Activated CD8-positive, alpha-beta T cell treated with anti-CD3 and anti-CD28 coated beads, Interleukin-2, amount 10 ng/mL, durations not matched to agents 7 days and 5 days (primary cell): ENCODE data around the gene TSPEAR. TPM values are rescaled to one million over a fixed set of nuclear protein-coding genes. Genes with fewer than 3 reads are reported as not detected.
A peak's percentile ranks its signal among the peaks of the same experiment; 100 is the strongest.
"Not testable (repeated sequence)": the region's sequence is repeated elsewhere in the genome, so short reads cannot be mapped to it uniquely, and the experiment has no call there.

Source experiments
- ATAC-seq: fragments of 150-1000 bp; cut with Tn5 transposase; one replicate; pipeline ENCODE4 v1.10.0; 2021; ENCODE audit warnings: moderate library complexity
- CTCF ChIA-PET: fragments of 350-600 bp; sonication (Branson Sonifier 250); formaldehyde crosslinking; loops from one replicate; lab custom pipeline; 2021; ENCODE audit warnings: antibody characterized with exemption; lab: Charles Lee
- POLR2A ChIA-PET: fragments of 350-600 bp; sonication (Branson Sonifier 250); formaldehyde crosslinking; loops from one replicate; lab custom pipeline; 2021; ENCODE audit warnings: antibody characterized with exemption; lab: Charles Lee
- DNase-seq: peaks from one replicate; pipeline ENCODE4 v3.0.0-alpha.2; 2020
- H3K27ac Mint-ChIP-seq: one replicate; pipeline ENCODE4 v1.8.0; 2021; ENCODE audit warnings: mild to moderate bottlenecking, mixed read lengths
- H3K27me3 Mint-ChIP-seq: one replicate; pipeline ENCODE4 v1.8.0; 2021; ENCODE audit warnings: low read depth, mixed read lengths
- H3K36me3 Mint-ChIP-seq: one replicate; pipeline ENCODE4 v1.8.0; 2021; ENCODE audit warnings: low read depth, mixed read lengths
- H3K4me1 Mint-ChIP-seq: one replicate; pipeline ENCODE4 v1.8.0; 2021; ENCODE audit warnings: low read depth, mixed read lengths
- H3K4me3 Mint-ChIP-seq: one replicate; pipeline ENCODE4 v1.8.0; 2021; ENCODE audit warnings: mild to moderate bottlenecking, mixed read lengths
- H3K9me3 Mint-ChIP-seq: one replicate; pipeline ENCODE4 v1.8.0; 2022; ENCODE audit warnings: mixed read lengths; ENCODE audit not compliant: insufficient read depth
- total RNA-seq, 2 experiments: library from RNA; stranded (reverse); gene quantifications; one replicate each; pipeline ENCODE4 v1.2.3, GENCODE V29; 2021

The TSPEAR gene
- total RNA-seq, 2 experiments from 2014 or later, result not detected

DNA sequence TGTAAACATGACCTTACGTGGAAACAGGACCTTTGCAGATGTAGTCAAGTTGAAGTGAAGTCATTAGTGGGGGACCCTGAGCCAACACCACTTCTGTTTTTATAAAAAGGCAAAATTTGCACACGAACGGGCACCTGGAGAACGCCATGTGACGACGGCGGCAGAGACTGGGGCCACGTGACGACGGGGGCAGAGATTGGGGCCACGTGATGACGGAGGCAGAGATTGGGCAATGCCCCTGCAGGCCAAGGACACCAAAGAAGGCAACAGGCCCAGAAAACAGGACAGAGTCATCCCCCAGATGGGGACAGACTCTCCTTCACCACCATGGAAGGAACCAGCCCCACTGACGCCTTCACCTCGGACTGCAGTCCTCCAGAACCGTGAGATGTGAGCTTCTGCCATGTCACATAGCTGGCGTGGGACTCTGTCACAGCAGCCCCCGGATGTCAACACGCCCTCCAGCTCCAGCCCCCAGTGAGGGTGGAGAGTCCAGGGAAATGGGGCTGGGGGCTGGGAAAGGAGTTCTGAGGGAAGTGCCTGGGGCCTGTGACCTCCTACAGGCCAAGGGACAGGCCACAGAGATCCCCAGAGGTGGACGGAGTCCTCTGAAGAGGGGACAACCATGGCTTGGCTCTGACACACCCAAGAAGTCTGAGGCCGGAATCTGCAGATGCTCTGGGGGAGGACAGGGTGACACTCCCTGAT is 61.0 kb downstream of the TSPEAR start:
- no peaks in the 10 kb centered on the region for H3K27me3 Mint-ChIP-seq
- no peak overlapping the region for H3K4me3 Mint-ChIP-seq
- DNase-seq (peak; percentile 3), ATAC-seq (no peak)
- H3K36me3 Mint-ChIP-seq, result peaks cover 21% of the 10 kb centered on the region
- POLR2A ChIA-PET, result no interaction called here
- peaks cover 24% of the 10 kb centered on the region for H3K4me1 Mint-ChIP-seq
- CTCF ChIA-PET, result interaction anchor here (0.7 kb wide), 1 partner anchor 143 kb away, joined by 3 read pairs; no protein-coding TSS in a partner anchor
- H3K9me3 Mint-ChIP-seq, result peaks cover 13% of the 10 kb centered on the region
- peak overlapping the region; percentile 40 for H3K27ac Mint-ChIP-seq

DNA sequence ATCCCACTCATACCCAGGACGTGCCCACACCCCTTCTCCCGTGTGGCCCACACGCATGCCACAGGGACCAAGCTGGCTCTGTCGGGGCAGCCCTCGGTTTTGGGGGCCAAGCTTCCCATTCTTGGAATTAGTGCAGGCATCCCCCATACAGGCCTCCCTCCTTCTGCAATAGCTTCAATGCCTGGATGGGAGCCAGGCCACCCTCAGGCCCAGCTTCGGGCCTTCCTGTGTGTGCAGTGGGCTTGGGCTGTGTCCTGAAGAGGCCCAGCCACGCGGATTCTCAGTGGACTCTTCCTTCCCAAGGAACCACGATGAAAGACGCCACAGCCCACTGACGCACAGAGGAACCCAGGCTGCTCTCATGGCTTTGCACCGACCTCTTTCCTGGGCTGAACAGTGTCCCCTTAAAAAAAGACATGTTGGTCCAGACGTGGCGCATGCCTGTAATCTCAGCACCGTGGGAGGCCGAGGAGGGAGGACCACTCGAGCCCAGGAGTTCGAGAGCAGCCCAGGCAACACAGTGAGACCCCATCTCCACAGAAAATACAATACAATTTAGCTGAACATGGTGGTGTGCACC is 61.8 kb downstream of the TSPEAR start:
- Mint-ChIP-seq H3K27me3 (no peaks in the 10 kb centered on the region), H3K4me3 (no peak overlapping the region), H3K9me3 (peaks cover 19% of the 10 kb centered on the region), H3K4me1 (peaks cover 16% of the 10 kb centered on the region), H3K36me3 (peaks cover 19% of the 10 kb centered on the region), H3K27ac (no peak overlapping the region)
- ATAC-seq (no peak), DNase-seq (peak; percentile 14)
- ChIA-PET CTCF (no interaction called here), POLR2A (no interaction called here)

DNA sequence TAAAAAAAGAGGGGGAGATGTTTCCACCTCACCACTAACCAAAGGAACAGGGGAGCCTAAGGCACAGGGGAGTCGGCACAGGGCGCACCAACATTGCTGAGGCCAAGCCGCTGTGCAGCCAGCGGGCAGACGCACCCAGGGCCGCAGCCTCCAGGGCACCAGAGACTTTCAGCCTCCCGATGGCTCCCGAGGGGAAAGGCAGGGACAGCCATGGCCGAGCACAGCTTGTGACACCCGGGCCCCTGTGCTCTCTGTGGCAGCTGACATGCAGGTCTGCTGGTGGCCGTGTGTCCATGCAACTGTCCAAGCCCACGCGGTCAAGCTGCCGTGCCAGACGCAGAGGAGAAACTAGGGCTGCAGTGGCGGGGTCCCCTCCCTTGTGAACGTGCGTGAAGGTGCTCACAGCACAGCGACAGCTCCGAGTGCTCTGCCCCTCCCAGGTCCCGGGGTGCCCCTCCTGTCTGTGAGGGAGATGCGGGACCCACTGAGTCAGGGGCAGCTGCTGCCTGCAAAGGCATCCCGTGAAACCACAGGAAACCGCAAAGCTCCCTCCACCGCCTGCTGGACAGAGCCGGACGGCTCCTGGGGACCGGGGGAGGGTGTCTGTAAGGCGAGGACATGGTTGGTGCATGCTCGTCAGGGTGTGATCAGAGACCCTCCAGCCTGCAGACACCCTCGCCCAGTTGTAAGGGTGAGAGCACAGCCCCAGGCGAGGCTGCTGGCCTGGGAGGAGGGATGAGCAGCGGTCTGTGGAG is 62.6 kb downstream of the TSPEAR start:
- H3K4me1 Mint-ChIP-seq, result peaks cover 8% of the 10 kb centered on the region
- H3K36me3 Mint-ChIP-seq, result peaks cover 16% of the 10 kb centered on the region
- no peak for ATAC-seq
- peaks cover 22% of the 10 kb centered on the region for H3K9me3 Mint-ChIP-seq
- no peak overlapping the region for H3K27ac Mint-ChIP-seq
- ChIA-PET CTCF (no interaction called here), POLR2A (no interaction called here)
- no peaks in the 10 kb centered on the region for H3K27me3 Mint-ChIP-seq
- no peak overlapping the region for H3K4me3 Mint-ChIP-seq
- peak; percentile 16 for DNase-seq

DNA sequence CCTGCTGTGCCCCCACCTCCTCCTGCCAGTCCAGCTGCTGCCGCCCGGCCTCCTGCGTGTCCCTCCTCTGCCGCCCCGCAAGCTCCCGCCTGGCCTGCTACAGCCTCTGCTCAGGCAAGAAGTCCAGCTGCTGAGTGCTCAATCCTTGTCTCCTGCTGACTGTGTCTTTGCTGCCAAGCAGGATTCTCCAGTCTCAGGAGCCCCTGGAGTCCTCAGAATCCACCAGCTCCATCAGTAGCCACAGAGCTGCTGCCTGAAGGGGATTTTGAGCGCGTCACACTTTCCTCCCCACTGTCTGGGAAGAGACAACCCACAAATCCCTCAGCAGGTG is 64.2 kb downstream of the TSPEAR start:
- peak overlapping the region; percentile 60 for H3K27ac Mint-ChIP-seq
- peaks cover 26% of the 10 kb centered on the region for H3K9me3 Mint-ChIP-seq
- H3K4me3 Mint-ChIP-seq, result no peak overlapping the region
- peaks cover 4% of the 10 kb centered on the region for H3K4me1 Mint-ChIP-seq
- ChIA-PET CTCF (interaction anchor here (1.1 kb wide), 1 partner anchor 11 kb away, joined by 3 read pairs; no protein-coding TSS in a partner anchor), POLR2A (no interaction called here)
- DNase-seq (peak; percentile 16), ATAC-seq (no peak)
- H3K27me3 Mint-ChIP-seq, result no peaks in the 10 kb centered on the region
- H3K36me3 Mint-ChIP-seq, result peaks cover 10% of the 10 kb centered on the region

DNA sequence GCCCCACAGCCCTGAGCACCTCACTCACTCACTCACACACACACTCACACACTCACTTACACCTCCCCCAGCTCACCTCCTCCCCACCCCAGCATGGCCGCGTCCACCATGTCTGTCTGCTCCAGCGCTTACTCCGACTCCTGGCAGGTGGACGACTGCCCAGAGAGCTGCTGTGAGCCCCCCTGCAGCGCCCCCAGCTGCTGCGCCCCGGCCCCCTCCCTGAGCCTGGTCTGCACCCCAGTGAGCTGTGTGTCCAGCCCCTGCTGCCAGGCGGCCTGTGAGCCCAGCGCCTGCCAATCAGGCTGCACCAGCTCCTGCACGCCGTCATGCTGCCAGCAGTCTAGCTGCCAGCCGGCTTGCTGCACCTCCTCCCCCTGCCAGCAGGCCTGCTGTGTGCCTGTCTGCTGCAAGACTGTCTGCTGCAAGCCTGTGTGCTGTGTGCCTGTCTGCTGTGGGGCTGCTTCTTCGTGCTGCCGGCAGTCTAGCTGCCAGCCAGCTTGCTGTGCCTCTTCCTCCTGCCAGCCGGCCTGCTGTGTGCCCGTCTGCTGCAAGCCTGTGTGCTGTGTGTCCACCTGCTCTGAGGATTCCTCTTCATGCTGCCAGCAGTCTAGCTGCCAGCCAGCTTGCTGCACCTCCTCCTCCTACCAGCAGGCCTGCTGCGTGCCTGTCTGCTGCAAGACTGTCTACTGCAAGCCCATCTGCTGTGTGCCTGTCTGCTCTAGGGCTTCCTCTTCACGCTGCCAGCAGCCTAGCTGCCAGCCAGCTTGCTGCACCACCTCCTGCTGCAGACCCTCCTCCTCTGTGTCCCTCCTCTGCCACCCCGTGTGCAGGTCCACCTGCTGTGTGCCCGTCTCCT is 64.8 kb downstream of the TSPEAR start, which contains the start of gene KRTAP10-11:
KRTAP10-11 (plus strand) TSS at position 49 of the 856 bp plus-strand sequence; CDS start at position 94, 45 bp downstream.
- ChIA-PET CTCF (interaction anchor here (1.1 kb wide), 1 partner anchor 12 kb away, joined by 3 read pairs; no protein-coding TSS in a partner anchor), POLR2A (interaction anchor here (1.2 kb wide), 1 partner anchor 9 kb away, joined by 3 read pairs; no protein-coding TSS in a partner anchor)
- peaks cover 32% of the 10 kb centered on the region for H3K9me3 Mint-ChIP-seq
- ATAC-seq, H3K4me3 Mint-ChIP-seq, H3K4me1 Mint-ChIP-seq, H3K27me3 Mint-ChIP-seq, DNase-seq: not testable (repeated sequence)
- peak within 1 kb of the TSS; percentile 60 for H3K27ac Mint-ChIP-seq
- peaks cover 10% of the 10 kb centered on the region for H3K36me3 Mint-ChIP-seq

DNA sequence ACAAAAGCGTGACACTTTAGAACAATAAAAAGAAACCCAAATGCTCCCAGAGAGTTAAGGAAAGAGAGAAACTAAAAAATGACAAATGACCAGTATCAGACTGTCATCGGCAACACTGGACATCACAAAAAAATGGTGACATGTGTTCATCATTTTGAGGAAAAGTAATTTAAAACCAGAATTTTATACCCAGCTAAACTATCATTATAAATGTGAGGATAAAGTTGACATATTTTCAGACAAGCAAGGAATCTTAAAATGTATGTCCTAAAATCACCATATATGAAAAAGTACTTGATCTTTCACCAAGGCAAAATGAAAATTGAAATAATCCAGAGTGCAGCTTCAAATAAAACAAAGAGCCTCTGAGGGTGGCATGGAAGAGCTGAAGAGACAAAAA is 66.5 kb downstream of the TSPEAR start:
- peaks cover 5% of the 10 kb centered on the region for H3K27me3 Mint-ChIP-seq
- POLR2A ChIA-PET, result no interaction called here
- no peak for ATAC-seq
- no peak overlapping the region for H3K4me3 Mint-ChIP-seq
- peaks cover 10% of the 10 kb centered on the region for H3K36me3 Mint-ChIP-seq
- H3K9me3 Mint-ChIP-seq, result peaks cover 48% of the 10 kb centered on the region
- no peak for DNase-seq
- CTCF ChIA-PET, result interaction anchor here (1.4 kb wide), 1 partner anchor 10 kb away, joined by 4 read pairs; the partner anchor contains the start of gene KRTAP12-4
- H3K27ac Mint-ChIP-seq, result no peak overlapping the region
- H3K4me1 Mint-ChIP-seq, result no peaks in the 10 kb centered on the region

DNA sequence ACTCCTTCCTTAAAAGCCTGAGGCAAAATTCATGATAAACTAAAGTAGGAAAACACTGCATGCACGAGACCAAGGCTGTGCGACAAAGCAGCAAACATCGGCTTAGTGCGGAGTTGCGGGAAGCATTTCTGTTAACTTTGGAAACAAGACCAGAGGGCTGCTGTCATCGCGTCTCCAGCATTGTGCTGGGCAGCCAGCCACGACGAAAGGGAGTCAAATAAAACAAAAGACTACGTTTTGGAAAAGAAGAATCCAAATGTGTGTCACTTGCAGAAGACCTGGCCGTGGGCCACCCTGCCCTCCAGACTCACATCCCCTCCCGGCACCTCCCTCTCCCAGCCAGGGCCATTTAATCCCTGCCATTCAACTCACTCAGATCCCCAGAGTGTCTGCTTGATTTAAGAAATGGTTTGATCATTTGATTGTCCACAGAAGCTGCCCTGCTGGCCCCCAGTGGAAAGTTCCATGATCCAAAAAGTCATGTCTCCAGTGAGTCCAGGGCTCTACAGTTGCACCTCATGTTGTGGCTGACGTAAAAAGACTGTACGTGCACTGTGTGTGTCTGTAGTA is 67.5 kb downstream of the TSPEAR start:
- peaks cover 50% of the 10 kb centered on the region for H3K9me3 Mint-ChIP-seq
- no peak overlapping the region for H3K27ac Mint-ChIP-seq
- peaks cover 5% of the 10 kb centered on the region for H3K27me3 Mint-ChIP-seq
- H3K4me1 Mint-ChIP-seq, result no peaks in the 10 kb centered on the region
- CTCF ChIA-PET, result no interaction called here
- ATAC-seq (no peak), DNase-seq (peak; percentile 13)
- no peak overlapping the region for H3K4me3 Mint-ChIP-seq
- POLR2A ChIA-PET, result no interaction called here
- H3K36me3 Mint-ChIP-seq, result peaks cover 10% of the 10 kb centered on the region

DNA sequence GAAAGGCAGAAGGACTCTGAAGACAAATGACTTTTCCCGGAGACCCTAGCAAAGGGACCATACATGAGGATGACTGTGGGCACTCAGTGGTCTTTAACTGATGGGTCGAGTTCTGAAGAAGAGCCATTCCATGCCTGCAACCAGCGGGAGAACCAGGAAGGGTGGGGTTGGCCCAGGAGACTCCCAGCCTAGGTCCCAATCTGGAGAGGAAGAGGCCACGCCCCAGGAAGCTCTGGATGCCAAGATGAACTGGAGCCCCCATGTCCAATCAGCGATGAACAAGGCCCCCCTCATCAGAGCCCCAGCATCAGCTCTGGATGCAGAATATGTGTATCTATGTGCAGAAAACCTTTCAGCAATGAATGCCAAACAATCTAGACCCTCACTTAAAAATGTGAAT is 70.6 kb downstream of the TSPEAR start:
- Mint-ChIP-seq H3K9me3 (peaks cover 50% of the 10 kb centered on the region), H3K4me1 (no peaks in the 10 kb centered on the region)
- peak; percentile 7 for DNase-seq

DNA sequence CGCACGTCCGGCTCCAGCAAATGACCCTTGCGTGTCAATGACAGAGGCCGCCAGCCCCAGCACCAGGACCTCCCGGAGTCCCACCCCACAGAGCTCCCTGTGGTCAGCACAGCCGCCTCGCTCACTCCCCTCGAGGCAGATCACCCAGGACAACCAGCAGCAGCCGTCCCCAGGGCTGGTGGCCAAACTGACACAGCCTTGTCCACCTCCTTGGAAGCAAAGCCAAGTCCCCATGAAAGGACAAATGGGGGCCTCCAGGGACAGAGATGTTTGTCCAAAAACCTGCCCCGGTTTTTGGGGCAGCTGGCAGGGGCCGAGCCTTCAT is 72.1 kb downstream of the TSPEAR start:
- Mint-ChIP-seq H3K36me3 (peaks cover 2% of the 10 kb centered on the region), H3K9me3 (peaks cover 44% of the 10 kb centered on the region), H3K27ac (no peak overlapping the region), H3K4me3 (no peak overlapping the region), H3K4me1 (no peaks in the 10 kb centered on the region), H3K27me3 (peaks cover 11% of the 10 kb centered on the region)
- DNase-seq (no peak), ATAC-seq (no peak)
- POLR2A ChIA-PET, result interaction anchor here (0.6 kb wide), 1 partner anchor 48 kb away, joined by 3 read pairs; no protein-coding TSS in a partner anchor
- CTCF ChIA-PET, result no interaction called here

More for the DNA sequence above, 70.6 kb downstream of the TSPEAR start:
- ChIA-PET POLR2A (interaction anchor here (0.6 kb wide), 1 partner anchor 10 kb away, joined by 3 read pairs; no protein-coding TSS in a partner anchor), CTCF (no interaction called here)
- Mint-ChIP-seq H3K36me3 (peaks cover 8% of the 10 kb centered on the region), H3K4me3 (no peak overlapping the region), H3K27ac (no peak overlapping the region), H3K27me3 (peaks cover 5% of the 10 kb centered on the region)
- ATAC-seq, result no peak

DNA sequence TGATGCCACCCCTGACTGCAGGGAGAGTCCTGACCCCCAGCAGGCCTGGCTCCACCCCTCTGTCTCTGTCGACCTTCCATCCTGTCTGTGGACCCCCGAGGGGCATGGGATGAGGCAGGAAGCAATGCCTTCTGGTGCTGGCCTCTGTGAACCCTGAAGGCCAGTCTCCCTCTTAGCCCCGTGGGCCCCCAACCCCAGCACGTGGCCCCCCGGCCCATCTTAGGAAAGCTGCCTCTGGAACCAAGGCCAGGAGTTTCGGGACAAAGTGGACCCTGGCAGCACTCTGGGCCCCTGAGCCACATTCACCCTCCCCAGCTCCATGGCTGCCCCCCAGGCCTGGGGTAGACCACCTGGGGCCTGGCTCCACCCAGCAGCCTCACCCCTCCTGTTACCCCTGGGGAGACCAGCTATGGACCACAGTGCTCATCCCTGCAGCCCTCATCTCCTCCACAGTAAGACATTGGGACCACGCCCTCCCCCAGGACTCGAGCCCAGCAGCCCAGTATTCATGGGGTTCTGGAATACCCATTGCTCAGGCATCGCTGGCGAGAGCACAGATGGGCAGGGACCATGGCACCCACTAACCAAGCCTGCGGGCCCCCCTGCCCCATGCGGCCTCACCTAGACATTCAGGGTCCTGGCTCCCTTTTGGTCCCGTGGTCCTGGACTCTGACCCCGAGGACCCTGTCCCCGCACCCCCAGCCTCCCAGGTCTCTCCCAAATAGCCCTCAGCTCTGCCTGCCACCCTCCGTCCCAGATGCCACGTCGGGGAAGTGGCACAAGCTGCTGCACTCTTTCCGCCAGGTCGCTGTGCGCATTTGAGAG is 72.7 kb downstream of the TSPEAR start:
- H3K9me3 Mint-ChIP-seq, result peaks cover 45% of the 10 kb centered on the region
- H3K36me3 Mint-ChIP-seq, H3K4me1 Mint-ChIP-seq, H3K27ac Mint-ChIP-seq, CTCF ChIA-PET, H3K4me3 Mint-ChIP-seq, ATAC-seq: not testable (repeated sequence)
- peaks cover 13% of the 10 kb centered on the region for H3K27me3 Mint-ChIP-seq
- peak; percentile 13 for DNase-seq
- POLR2A ChIA-PET, result interaction anchor here (0.6 kb wide), 1 partner anchor 48 kb away, joined by 3 read pairs; no protein-coding TSS in a partner anchor
